HS-27A (cell line): ENCODE measurements around the gene ZFHX3.
"Not testable (repeated sequence)": the region's sequence is repeated elsewhere in the genome, so short reads cannot be mapped to it uniquely, and the experiment has no call there.

Source experiments
- DNase-seq: peaks from one replicate; pipeline ENCODE4 v3.0.0-alpha.2; 2012; ENCODE audit warnings: low read depth, missing footprints

The ZFHX3 gene

DNA sequence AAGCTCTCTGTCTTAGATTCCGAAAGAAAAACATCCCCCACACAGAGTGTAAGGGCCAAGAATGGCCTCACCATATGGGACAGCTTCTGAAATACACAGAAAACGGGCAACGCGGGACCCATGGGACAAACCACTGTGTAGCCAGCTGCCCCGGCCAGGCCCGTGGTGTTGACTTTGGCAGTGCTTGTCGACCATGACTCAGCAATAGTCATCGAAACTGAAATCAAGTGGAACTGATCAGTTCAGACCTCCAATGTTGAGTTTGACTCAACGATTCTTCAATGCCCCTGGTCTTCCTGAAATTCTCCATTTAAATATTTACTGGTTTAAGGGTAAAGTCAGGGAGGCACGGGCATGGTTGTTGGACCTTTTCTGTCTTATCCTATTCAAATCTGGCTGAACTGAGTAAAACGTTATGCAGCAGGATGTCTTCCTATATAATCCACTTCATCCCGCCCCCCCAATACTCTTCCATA lies 27.5 kb downstream of the ZFHX3 start:
- DNase-seq, result peak; percentile 88

DNA sequence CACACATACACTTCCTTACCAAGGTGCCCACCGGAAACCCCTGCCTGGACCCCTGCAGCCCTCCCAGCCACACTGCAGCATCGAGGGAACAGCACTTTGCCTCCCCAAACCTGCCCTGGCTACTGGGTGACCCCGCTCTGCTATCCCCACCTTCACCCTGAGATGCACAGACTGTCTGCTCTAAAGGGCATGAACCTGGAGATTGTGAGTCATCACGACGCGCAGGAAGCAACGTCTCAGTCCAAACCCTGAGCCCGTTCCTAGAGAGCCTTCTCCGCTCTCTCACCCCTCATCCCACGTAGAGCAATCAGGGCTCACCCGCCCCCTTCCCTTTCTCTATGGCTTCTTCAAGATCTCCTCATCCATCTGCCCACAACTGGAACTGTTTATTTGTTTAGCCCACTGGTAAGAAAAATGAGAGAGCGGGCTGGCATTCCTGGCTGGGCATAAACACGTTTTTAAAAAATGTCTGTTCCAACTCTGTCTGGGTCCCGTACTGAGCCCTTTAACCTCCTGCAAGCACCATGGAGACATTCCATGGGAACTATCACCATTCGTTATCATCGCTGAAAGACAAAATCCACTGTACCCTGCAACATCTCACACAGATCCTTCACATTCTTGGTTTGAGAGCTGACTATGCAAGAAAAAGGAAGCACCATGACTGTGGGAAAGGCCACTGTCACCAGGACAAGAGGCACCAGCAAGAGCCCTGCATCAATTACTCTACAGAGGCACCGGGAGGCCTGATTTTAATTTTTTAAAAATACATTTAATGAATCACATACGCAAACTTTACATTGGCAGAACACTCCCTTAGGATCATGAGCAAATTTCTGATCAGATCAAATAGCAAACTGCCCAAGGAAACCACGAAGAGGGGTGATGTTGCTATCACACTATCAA lies 28.2 kb downstream of the ZFHX3 start:
- peak; percentile 34 for DNase-seq

DNA sequence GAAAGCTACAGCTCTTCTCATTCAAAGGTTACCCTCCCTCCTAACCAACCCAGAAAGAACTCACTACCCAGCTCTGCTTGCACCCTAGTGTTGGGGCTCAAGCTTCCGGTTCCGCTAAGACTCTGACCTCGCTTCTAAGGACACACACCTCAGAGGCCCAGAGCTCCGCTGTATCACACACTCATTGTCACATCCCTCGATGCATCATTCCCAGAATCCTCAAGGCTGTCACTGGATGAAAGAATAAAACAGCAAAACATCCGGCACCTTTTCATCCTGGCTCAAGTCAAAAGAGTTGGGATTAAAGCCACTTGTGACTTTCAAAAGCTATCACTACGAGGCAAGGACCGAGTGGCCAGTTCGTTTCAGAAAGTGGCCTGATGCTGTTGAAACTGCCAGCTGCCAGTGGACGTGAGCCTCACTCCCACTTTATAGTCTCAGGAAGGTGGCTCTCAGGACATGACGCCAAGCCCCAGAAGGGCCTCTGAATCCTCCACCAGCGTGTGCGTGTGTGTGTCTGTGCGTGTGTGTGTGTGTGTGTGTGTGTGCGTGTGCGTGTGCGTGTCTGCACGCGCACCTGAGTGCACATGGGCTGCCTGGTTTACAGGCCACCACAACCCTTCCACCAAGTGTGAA lies 29.0 kb downstream of the ZFHX3 start:
- no peak for DNase-seq

DNA sequence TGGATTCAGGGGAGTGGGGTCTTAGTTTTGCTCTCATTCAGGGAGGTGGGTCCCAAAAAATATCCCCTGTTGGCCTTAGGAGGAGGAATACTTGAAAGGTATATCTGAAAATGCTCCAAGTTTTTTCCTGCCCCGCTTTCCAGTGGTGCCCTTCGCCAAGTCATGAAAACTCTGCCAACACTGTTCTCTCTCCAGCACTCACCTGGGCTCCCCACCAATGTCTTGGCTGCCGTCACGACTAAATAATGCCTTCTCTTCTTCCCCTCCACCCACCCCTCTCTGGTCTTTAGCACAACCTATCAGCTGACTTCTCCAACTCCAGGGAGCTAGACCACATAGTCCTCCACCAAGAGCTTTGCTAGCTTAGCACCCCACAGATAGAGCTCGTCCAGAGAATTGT lies 30.6 kb downstream of the ZFHX3 start:
- no peak for DNase-seq

GRCh38 chr16:73016488-73016830 lies 31.5 kb downstream of the ZFHX3 start:
- DNase-seq, result no peak

DNA sequence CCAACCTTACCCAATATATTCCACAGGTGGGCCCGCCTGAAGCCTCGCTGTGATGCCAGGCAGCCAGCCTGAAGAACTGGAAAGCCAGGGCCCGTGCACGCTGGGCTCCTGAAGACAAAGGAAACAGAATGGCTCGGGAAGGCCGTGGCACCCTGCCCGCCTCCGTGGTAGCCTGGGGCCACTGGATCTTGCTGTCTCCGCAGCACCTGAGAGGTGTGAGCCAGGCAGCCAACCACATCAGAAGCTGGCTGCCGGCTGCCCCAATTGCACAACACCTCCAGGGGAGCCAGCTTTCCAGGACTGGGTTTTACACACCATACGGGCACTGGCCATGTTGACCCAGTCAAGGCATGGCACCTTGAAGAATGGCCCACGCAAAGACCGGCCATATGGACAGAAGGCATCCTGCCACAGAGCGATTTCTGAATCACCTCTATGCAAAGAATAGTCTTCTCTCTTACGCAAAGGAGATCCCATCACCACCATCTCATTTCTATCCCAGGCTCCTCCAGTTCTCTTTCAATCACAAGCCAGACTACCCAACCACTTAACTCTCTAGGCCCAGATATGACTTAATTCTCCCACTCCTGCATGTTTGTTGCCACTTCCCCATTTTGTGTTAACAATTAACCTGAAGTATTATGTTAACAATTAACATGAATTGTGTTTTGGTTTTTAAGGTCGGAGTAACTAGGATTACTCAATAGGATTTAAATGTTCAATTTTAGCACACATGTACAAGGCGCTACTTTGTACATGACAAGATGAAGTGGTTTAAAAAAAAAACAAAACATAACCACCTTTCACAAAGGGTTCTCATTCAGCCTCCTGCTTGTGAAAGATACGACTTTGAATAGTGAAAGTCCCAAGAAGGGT lies 32.1 kb downstream of the ZFHX3 start:
- no peak for DNase-seq

GRCh38 chr16:73014768-73015167 lies 33.2 kb downstream of the ZFHX3 start:
- no peak for DNase-seq

- DNase-seq, result no peak
These were observed 34.0 kb downstream of the ZFHX3 start for GRCh38 chr16:73013974-73014373.

DNA sequence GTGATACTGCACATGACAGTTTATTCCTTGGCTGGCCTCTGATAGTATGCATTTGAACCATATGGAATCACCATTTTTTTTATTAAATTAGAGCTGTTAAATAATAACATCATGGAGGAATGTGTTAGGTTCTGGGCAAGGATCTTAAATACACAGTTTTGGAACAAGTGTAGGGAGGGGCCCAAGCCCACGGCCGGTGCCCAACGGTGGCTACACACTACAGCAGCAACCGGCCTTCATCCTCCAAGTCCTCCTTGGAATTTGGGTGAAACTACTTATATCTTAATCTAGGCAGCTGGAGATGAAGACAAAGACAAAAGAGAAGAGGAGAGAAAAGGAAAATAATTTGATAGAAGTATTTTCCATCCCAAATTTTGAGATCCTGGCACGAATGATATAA lies 35.6 kb downstream of the ZFHX3 start:
- no peak for DNase-seq

DNA sequence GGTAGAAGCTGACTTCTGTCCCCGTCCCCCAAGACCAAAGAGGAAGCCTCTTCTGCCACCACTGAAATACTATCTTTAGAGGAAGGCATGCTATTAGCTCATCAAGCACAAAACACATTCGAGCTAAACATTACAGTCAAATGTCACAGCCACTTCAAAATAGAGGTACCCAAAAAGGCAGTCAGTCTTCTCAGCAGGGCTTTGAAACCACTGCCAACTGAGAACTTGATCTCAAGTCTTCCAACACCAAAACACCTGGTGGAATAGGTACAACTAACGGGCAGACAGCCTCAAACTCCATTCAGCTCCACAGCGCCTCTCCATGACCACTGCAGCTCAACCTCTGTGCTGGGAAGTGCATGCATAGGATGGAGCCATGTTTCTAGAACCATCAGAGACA lies 36.0 kb downstream of the ZFHX3 start:
- no peak for DNase-seq

DNA sequence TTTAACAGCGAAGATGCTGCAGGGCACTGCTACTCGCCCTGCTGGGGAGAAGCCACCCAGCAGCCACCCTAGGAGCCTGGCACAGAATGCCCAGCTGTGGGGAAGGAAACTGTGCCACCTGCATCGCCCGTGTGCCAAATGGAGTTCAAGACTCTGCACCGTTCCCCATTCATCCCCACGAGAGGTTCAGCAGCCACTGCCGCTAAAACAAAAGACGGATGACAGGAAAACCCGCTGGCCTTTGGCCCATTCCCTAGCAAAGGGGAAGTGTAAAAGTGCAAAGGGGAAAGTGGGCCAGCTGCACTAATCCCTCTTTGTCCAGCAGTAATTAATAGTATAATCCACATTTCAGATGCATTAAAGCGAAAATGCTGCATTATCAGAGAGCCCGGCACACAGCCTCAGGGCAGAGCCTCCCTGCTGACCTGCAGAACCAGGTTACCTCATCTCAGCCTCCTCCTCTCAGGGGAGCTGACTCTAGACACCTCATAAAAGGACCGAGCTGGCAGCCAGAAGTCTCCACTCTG lies 37.7 kb downstream of the ZFHX3 start:
- DNase-seq, result no peak

- DNase-seq, result not testable (repeated sequence)
These were observed 38.2 kb downstream of the ZFHX3 start for GRCh38 chr16:73009710-73010109.

- DNase-seq, result no peak
These were observed 41.9 kb downstream of the ZFHX3 start for GRCh38 chr16:73006026-73006425.

DNA sequence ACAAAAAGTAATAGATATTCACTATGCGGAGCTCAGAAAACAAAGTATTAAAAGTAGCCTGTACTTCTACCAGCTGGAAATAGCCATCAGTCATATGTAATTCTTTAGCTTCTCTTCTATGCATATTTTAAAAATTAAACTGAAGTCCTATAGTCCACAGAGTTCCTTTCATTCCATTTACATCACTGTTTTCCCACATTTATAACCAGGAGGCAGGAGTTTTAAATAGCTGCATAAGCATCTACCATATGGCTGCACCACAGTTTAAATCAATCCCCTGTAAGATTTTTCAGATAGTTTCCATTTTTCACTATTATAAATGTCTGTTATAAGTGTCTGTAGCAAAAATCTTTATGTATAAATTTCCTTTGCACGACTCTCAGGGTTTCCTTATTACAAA lies 45.1 kb downstream of the ZFHX3 start:
- DNase-seq, result no peak

DNA sequence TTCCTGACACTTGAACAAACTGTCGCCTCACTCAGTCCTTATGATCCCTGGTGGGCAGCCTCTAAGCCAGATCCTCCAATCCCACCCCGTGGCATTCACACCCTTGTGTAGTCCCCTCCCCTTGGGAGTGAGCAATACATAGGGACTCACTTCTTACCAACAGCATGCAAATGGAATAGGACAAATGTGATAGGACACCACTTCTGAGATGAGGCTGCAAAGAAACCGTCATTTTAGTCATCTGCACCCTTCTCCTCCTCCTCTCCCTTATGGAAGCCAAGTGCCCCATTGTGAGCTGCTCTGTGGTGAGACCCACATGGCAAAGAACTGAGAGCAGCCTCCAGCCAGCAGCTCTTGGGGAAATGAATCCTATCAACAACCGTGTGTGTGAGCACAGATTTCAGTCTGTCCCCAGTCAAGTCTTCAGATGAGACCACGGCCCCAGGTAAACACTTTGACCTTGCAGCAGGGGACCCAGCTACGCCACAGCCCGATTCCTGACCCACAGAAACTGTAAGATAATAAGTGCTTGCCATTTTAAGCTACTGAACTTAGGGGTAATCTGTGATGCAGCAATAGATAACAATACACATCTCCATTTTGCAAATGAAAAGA lies 46.9 kb downstream of the ZFHX3 start:
- no peak for DNase-seq

DNA sequence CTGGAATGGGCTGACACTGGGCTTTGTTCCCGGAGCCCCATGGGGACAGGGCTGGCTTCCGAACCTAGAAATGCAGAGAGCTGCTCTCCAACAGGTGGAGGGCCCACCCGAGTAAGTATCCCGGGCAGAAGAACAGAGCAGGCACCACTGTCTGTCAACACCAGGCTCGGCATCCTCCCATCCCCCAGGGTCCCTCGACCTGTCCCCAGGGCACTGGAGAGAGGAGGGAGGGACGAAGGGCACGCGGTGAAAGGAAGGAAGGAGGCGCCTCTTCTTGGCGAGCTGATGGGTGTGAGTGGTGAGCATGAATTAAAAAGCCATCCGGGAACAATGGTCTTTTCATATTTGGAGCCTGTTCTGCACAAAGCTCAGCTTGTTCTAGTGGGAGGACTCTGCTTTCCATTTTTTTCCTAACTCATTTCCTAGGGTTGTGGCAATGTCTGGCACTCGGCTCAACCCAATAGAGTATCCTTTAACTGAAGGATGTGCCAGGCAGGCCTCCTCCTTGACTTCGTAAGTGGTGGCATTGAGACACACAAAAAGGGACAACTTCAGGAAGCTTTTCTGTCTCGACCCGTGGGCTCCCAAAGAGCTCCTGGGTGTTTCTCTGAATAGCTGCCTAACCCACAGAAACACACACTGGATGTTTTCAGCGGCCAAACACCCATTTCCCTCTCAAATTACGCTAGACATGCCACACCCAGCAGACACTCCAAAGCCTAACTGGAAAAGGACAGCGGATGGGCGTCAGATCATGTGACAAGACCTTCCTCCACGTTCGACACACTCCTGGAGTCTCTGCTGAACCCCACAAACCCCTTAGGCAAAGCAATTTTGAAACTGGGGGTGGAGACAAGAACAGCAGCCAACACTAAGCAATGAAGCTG lies 47.7 kb downstream of the ZFHX3 start:
- no peak for DNase-seq

- no peak for DNase-seq
These were observed 48.3 kb downstream of the ZFHX3 start for GRCh38 chr16:72999541-73000019.

DNA sequence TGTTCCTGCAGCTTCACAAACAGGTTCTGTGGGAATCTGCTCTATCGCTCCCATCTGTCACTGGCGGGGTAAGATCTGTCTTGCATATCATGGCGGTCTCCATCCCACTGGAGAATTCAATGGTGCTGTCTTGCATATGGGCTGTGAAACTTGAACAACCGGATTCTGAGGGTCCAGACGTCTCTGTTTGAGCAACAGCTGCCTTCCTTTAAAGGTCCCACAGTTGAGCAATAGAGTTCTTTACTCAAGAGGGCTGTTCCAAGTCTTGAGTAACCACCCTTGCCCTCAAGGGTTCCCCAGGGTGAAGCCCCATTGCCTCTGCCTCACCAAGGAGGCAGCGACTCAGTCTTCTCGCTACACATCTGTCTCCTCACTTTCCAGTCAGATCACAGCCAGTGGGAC lies 50.8 kb downstream of the ZFHX3 start:
- no peak for DNase-seq

DNA sequence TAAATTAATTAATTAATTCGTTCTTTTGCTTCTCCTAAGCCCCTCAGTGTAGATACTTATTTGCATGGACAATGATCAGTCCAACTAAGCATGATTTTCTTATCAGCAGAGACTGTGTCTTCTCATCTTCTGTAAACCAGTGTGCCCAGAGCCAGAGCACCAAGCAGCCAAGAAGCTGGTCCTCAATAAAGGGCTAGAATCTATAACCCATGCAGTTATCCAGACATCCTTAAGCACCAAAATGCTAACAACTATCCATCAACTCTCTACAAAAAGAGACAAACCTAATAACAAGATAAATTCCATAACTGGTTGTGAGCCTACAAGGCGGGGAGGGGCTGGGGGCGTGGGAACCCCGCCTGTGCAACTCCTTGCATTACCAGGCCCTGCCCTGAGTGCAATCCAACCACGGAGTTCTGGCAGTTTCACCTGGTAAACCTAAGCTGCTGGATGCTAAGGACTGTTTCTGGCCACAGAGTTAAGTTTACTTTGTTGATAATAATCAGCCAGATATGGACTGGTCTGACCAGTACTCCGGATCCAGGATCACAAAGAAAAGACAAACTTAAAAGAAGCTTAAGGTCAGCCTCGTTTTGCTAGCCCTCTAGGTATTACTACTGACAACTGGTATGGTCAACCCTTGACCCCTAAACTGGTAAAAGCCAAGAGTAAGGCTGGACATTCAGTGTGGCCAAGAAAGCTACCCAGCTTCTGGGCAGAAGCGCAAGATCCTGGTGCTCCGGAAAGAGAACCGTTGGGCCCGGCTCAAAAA lies 51.5 kb downstream of the ZFHX3 start:
- no peak for DNase-seq

- DNase-seq, result not testable (repeated sequence)
These were observed 52.1 kb downstream of the ZFHX3 start for GRCh38 chr16:72995882-72996270.
